GM23338 (cell line): ENCODE measurements around the gene NHLH2. TPM values are rescaled to one million over a fixed set of nuclear protein-coding genes. Genes with fewer than 3 reads are reported as not detected.

Experiments used
- ATAC-seq: fragments of 200-7000 bp; cut with Tn5 transposase; 3 replicates; pipeline ENCODE4 v1.9.1; 2020
- DNase-seq: peaks from one replicate; pipeline ENCODE4 v3.0.0-alpha.2; 2015; ENCODE audit warnings: low spot score
- H2AFZ ChIP-seq: fragments of 200-600 bp; sonication (generic); 2 replicates; pipeline ENCODE4 v1.8.0; 2016; ENCODE audit warnings: antibody characterized with exemption, mild to moderate bottlenecking, moderate library complexity
- H3F3A ChIP-seq: fragments of 200-600 bp; sonication (generic); replicated peaks from 2 replicates; pipeline ENCODE4 v1.8.0; 2017; ENCODE audit warnings: antibody characterized with exemption, mixed run types, low read depth
- H3K27ac ChIP-seq: fragments of 200-600 bp; sonication (generic); 2 replicates; pipeline ENCODE4 v1.6.1; 2016; ENCODE audit warnings: low read depth
- H3K27me3 ChIP-seq: fragments of 200-600 bp; sonication (generic); 2 replicates; pipeline ENCODE4 v1.8.0; 2016; ENCODE audit warnings: mild to moderate bottlenecking, mixed run types, moderate library complexity; ENCODE audit not compliant: insufficient read depth
- H3K36me3 ChIP-seq: fragments of 200-600 bp; sonication (generic); 2 replicates; pipeline ENCODE4 v1.8.0; 2016; ENCODE audit warnings: mild to moderate bottlenecking; ENCODE audit not compliant: insufficient read depth
- H3K4me1 ChIP-seq: fragments of 200-600 bp; sonication (generic); 2 replicates; pipeline ENCODE4 v1.8.0; 2016; ENCODE audit warnings: mild to moderate bottlenecking, moderate library complexity; ENCODE audit not compliant: insufficient read depth
- H3K4me2 ChIP-seq: fragments of 200-600 bp; sonication (generic); 2 replicates; pipeline ENCODE4 v1.7.1; 2017; ENCODE audit warnings: mixed run types
- H3K4me3 ChIP-seq: fragments of 200-600 bp; sonication (generic); 2 replicates; pipeline ENCODE4 v1.6.1; 2016; ENCODE audit warnings: mixed run types
- H3K79me2 ChIP-seq: fragments of 200-600 bp; sonication (generic); replicated peaks from 2 replicates; pipeline ENCODE4 v1.8.0; 2017; ENCODE audit warnings: mild to moderate bottlenecking; ENCODE audit not compliant: insufficient read depth
- H3K9me2 ChIP-seq: fragments of 200-600 bp; sonication (generic); 2 replicates; pipeline ENCODE4 v1.8.0; 2017; ENCODE audit not compliant: insufficient read depth
- H4K20me1 ChIP-seq: fragments of 200-600 bp; sonication (generic); replicated peaks from 2 replicates; pipeline ENCODE4 v1.8.0; 2017; ENCODE audit warnings: mild to moderate bottlenecking; ENCODE audit not compliant: insufficient read depth
- H3K27ac Mint-ChIP-seq: 2 replicates; pipeline ENCODE4 v1.8.0; 2020; ENCODE audit warnings: inconsistent platforms, mild to moderate bottlenecking, moderate library complexity, mixed read lengths
- H3K27me3 Mint-ChIP-seq: 3 replicates; pipeline ENCODE4 v1.8.0; 2022; ENCODE audit warnings: low read depth, mild to moderate bottlenecking, moderate library complexity, mixed read lengths, inconsistent platforms; ENCODE audit not compliant: insufficient read depth, poor library complexity
- H3K36me3 Mint-ChIP-seq: 3 replicates; pipeline ENCODE4 v1.8.0; 2021; ENCODE audit warnings: low read depth, mild to moderate bottlenecking, inconsistent platforms, moderate library complexity, mixed read lengths
- H3K4me1 Mint-ChIP-seq: 3 replicates; pipeline ENCODE4 v1.8.0; 2020; ENCODE audit warnings: mild to moderate bottlenecking, inconsistent platforms, mixed read lengths
- H3K4me3 Mint-ChIP-seq: 3 replicates; pipeline ENCODE4 v1.8.0; 2021; ENCODE audit warnings: moderate library complexity, mild to moderate bottlenecking, inconsistent platforms, mixed read lengths
- H3K9me3 Mint-ChIP-seq: 3 replicates; pipeline ENCODE4 v1.8.0; 2020; ENCODE audit warnings: moderate library complexity, mild to moderate bottlenecking, inconsistent platforms, mixed read lengths
- ETS1 ChIP-seq: IDR thresholded peaks from 2 replicates; pipeline ENCODE4 v1.6.1; 2016; ENCODE audit warnings: antibody characterized with exemption
- JUNB ChIP-seq: IDR thresholded peaks from one replicate; pipeline ENCODE4 v1.6.1; 2016; ENCODE audit warnings: antibody characterized with exemption; ENCODE audit not compliant: unreplicated experiment
- ZNF114 ChIP-seq: fragments of 250-450 bp; sonication (Bioruptor Pico); IDR thresholded peaks from 2 replicates; pipeline ENCODE4 v1.5.0; 2020; ENCODE audit warnings: mild to moderate bottlenecking, moderate library complexity
- ZNF331 ChIP-seq: fragments of 250-450 bp; sonication (Bioruptor Pico); IDR thresholded peaks from 2 replicates; pipeline ENCODE4 v1.5.0; 2020; ENCODE audit warnings: low read depth, mild to moderate bottlenecking, moderate library complexity
- ZNF462 ChIP-seq: fragments of 250-450 bp; sonication (Bioruptor Pico); IDR thresholded peaks from 2 replicates; pipeline ENCODE4 v1.5.0; 2020; ENCODE audit warnings: mild to moderate bottlenecking, moderate library complexity
- polyA plus RNA-seq: library from polyadenylated mRNA; unstranded; fragments of >200 nt; fragmentation: Nextera tagmentation; extraction: Ambion mirVana; gene quantifications from 2 replicates; pipeline ENCODE4 v1.2.1, GENCODE V29; 2016
- total RNA-seq: library from RNA; depleted of rRNA; stranded (reverse); fragments of >200 nt; shearing (Covaris generic); gene quantifications from 2 replicates; pipeline ENCODE4 v1.2.3, GENCODE V29; 2014

The NHLH2 gene
- total and polyA plus RNA-seq, 2 experiments from 2014 or later = 1.7 to 1.9 TPM

- no peak for TF ChIP-seq ZNF462 (CRISPR knock-in tag)
- no peak for TF ChIP-seq JUNB
- TF ChIP-seq ETS1 = no peak
Measured at GRCh38 chr1:115874497-115874896, 33.6 kb upstream of the NHLH2 start (continued).

GRCh38 chr1:115873184-115873583 lies 32.3 kb upstream of the NHLH2 start:
- no peak for DNase-seq
- H3K4me1 ChIP-seq = peaks cover 6% of the 10 kb centered on the region
- H3K9me3 Mint-ChIP-seq = no peaks in the 10 kb centered on the region
- H3F3A ChIP-seq = no peaks in the 10 kb centered on the region
- H2AFZ ChIP-seq = 0 out of 2 replicates have a peak overlapping the region, but pooled peaks have one; percentile 14
- no peak overlapping the region for H3K27ac Mint-ChIP-seq
- TF ChIP-seq ZNF114 (no peak), ZNF462 (CRISPR knock-in tag) (no peak), ZNF331 (no peak), ETS1 (no peak), JUNB (no peak)
- H3K9me2 ChIP-seq = no peaks in the 10 kb centered on the region
- no peaks in the 10 kb centered on the region for H3K36me3 ChIP-seq
- H3K36me3 Mint-ChIP-seq = no peaks in the 10 kb centered on the region
- H3K27me3 ChIP-seq = no peaks in the 10 kb centered on the region
- H3K27me3 Mint-ChIP-seq = no peaks in the 10 kb centered on the region
- ATAC-seq = no peak
- no peak overlapping the region for H3K4me2 ChIP-seq
- no peak overlapping the region for H3K4me3 ChIP-seq
- H3K4me1 Mint-ChIP-seq = peaks cover 12% of the 10 kb centered on the region; the same call in 2 of the 3 replicates
- H3K4me3 Mint-ChIP-seq = no peak overlapping the region
- no peaks in the 10 kb centered on the region for H4K20me1 ChIP-seq
- no peaks in the 10 kb centered on the region for H3K79me2 ChIP-seq
- no peak overlapping the region for H3K27ac ChIP-seq
